Mucosa of gallbladder (tissue), 1 donor: ENCODE measurements around the gene TMEM213. TPM values are rescaled to one million over a fixed set of nuclear protein-coding genes. Genes with fewer than 3 reads are reported as not detected.

Experiments
- DNase-seq: peaks from one replicate; pipeline ENCODE4 v3.0.0-alpha.2; 2020; ENCODE audit warnings: low spot score
- total RNA-seq: library from RNA; stranded (reverse); gene quantifications from one replicate; pipeline ENCODE4 v1.2.1, GENCODE V29; 2021
- donor health status: DM: no; HTN: no; CAD: no.

TMEM213 gene
- total RNA-seq, 1 donor from 2014 or later, result 0.12 TPM

DNA sequence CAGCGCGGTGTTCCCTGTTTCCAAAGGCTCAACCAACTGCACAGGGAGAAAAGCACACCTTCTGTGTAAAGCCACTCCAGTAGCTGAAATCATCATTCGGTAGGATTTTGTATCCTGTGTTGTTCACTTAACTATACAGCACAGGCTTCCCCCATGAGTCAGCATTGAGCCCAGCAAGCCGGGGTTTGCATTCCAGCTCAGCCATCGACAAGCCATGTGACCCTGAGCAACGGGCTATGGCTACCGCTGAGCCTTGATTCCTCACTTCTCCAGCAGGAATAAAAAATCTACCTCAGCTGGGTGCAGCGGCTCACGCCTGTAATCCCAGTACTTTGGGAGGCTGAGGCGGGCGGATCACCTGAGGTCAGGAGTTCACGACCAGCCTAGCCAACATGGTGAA, 44.3 kb downstream of the TMEM213 start:
- DNase-seq, result no peak

DNA sequence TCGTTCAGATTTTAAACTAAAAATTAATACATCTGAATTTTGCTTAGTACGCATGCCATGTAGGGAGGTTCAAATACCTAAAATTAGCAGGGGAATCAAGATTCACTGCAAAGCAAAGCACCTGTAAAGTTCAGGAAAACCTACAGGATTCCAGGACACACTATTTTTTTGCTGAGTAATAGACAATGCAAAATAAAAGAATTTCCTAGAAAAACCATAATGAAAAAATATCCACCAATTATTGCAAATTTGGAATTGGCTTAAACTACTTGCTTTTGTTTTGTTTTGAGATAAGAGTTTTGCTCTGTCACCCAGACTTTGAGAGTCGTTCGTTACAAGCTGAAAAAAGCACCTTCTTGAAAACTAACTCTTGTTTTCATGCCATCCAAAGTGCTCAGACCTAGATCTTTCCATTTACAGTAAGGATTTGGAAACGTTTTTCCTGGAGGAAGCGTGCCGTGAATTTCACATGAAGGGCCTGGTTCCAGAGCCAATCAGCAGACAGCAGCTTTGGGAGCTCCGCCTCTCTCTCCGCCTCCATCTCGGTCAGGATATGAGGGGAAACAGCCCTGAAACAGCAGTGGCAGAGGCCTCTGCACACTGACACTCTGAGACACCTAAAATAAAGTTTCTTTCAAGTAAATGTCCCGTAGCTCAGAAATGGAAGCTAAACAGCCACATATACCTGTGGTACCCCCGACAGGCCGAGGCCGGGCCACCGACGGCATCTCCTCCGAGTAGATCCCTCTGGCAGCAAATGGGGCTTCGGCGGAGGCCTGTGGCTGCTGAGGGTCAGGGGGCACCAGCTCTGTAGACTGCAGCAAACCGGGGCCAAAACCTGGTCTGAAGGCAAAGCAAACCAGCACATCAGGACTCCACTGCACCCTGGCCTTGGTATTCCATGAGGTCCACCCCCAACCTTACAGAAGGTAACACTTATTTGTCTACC, 46.1 kb downstream of the TMEM213 start:
- no peak for DNase-seq

DNA sequence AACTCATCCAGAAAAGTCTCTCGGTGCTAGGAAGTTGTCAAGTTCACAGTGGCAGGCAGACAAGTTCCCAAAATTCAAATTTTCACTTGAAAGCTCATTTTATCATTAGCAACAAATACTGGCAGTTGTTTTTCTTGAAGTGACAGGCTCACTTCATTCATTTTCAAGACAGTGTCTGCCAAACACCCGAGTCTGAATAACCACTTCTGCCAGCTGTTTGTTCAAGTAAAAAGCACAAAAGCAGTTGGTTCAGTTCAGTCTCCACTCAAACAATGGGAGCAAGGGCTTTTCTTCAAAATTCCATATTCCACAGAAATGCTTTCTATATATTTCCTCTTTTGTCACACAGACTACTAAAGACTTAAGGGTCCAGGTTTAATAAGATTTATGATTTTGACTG, 47.9 kb downstream of the TMEM213 start:
- no peak for DNase-seq

GRCh38 chr7:138848056-138848980, 50.5 kb downstream of the TMEM213 start:
- DNase-seq, result no peak

DNA sequence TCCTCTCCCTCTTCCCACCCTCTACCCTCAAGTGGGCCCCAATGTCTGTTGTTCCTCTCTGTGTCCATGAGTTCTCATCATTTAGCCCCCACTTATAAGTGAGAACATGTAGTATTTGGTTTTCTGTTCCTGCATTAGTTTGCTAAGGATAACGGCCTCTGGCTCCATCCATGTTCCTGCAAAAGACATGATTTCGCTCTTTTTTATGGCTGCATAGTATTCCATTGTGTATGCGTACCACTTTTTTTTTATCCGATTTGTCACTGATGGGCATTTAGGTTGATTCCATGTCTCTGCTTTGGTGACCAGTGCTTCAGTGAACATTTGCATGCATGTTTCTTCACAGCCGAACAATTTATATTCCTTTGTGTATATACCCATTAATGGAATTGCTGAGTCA, 51.9 kb downstream of the TMEM213 start:
- no peak for DNase-seq

- no peak for DNase-seq
Observed at GRCh38 chr7:138852469-138852868, 54.7 kb downstream of the TMEM213 start.

DNA sequence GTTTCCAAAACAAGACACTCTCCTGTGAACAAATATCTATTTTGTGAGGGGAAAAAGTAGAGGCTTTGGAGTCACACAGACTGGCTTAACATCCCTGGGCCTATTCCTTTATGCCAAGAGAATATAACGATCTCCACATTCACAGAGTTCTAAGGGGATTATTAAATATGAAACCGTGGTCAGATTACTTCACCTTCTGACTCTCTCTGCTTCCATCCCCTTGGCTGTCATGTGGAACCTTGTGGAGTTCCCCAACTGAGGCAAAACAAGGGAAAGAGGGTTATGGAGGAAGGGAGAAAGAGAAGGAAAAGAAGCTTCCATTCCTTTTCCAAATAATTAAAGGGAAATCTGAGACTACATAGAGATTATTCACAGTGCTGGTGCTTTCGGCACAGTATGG, 55.7 kb downstream of the TMEM213 start:
- DNase-seq, result no peak

GRCh38 chr7:138854115-138854645, 56.4 kb downstream of the TMEM213 start:
- no peak for DNase-seq

- no peak for DNase-seq
Observed at GRCh38 chr7:138857728-138858127, 59.9 kb downstream of the TMEM213 start.

DNA sequence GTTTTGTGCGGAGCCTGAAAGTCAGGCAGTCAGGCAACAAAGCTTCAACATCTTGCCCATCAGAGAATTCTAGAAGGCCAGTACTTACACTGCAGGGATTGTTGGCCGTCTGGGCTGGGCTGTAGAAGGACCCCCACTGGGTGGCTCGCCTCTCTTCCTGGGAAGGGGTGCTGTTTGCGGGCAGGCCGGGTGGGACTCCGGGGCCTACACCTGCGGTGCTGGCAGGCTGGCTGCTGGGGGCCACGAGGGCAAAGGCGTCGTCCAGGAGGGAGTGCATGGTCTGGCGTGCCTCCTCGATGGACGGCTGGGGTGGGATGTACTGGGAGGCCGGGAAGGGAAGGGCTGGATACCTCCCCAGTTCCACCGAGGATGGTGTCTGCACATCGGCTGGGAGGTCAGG, 63.3 kb downstream of the TMEM213 start:
- no peak for DNase-seq

DNA sequence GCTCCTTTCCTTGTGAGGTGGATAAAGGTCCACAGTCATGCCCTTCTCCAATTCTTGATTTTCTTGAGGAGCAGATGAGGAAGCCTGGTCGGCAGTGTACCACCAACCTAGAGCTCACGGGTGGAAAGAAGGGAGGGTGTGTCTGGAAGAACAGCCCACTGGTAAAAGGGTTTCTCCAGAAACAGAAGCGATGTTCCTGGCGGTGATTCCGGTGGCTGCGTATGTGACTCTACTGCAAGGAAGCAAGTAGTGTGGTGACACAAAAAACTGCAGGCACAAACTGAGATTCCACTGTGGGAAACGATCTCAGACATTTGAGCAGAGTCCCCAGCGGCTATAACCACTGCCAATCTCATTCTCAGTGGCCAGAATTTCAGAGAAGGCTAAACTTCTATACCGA, 66.1 kb downstream of the TMEM213 start:
- DNase-seq, result no peak

GRCh38 chr7:138864667-138865066, 66.9 kb downstream of the TMEM213 start:
- no peak for DNase-seq

DNA sequence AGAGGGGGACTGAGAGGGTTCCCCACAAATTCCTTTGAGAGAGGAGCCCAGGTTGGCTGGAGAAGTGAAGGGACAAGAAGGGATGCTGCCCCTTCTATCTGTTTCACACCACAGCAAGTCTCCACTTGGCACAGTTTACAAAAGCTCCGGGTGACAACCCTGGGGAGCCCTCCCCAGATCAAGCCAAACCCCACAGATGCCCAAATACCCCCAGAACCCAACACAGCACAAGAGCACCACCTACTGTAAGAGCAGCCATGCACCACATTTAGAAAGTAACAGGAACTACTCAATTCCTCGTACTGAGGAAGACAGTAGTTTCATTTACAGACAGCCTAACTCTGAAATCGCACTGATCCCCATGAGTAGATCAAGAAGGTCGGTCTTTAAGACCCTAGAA, 68.0 kb downstream of the TMEM213 start:
- no peak for DNase-seq

DNA sequence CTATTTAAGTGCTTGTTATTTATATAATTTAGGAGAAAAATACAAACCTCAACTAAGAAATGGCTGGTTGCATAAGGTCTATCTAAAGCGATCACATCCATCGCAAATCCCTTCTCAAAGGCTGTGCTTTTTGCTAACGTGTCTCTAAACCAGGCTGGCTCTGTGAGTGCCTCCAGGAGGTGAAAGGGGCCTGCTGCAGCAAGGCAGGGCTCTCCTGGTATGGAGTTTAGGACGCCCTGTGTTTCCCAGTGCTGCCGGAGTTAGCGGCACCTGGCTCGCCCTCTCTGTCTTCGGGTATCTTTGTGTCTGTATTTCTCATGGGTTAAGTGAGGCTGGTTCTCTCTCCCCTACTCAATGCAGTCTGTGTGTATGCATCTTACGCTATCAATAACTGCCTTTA, 68.6 kb downstream of the TMEM213 start:
- no peak for DNase-seq

DNA sequence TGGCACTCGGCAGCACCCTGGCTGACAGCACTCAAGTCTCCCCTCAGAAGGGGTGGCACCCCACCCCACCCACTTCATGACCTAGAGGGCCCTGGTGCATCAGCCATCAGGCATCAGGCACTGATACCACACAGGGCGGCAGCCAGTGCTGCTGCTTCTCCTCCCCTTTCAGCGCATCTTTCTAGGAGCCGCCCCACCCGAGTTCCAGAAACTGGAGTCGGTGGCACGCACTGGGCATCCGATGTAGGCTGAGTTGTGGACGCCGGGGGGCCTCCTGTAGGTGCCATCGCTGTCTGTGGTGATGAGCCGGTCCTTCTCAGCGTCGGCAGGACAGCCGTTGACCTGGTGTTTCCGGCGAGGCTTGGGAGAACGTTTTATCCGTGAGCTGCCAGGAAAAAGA, 70.0 kb downstream of the TMEM213 start:
- DNase-seq, result no peak

- DNase-seq, result no peak
Observed at GRCh38 chr7:138868711-138869110, 70.9 kb downstream of the TMEM213 start.

- DNase-seq, result no peak
Observed at GRCh38 chr7:138869353-138869752, 71.6 kb downstream of the TMEM213 start.

- DNase-seq, result no peak
Observed at GRCh38 chr7:138871065-138871813, 73.4 kb downstream of the TMEM213 start.

GRCh38 chr7:138871814-138872090, 74.0 kb downstream of the TMEM213 start:
- no peak for DNase-seq

DNA sequence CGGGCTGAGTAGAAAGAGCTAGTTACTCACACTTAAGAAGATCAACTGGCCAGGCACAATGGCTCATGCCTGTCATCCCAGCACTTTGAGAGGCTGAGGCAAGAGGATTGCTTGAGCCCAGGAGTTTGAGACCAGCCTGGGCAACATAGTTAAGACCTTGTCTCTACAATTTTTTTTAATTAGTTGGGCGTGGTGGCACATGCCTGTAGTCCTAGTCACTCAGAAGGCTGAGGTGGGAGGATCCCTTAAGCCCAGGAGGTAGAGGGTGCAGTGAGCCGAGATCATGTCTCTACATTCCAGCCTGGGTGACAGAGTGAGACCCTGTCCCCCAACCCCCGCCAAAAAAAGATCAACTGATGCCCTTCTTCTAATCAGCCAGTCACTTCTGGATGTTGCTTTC, 74.8 kb downstream of the TMEM213 start:
- no peak for DNase-seq

GRCh38 chr7:138873220-138873892, 75.6 kb downstream of the TMEM213 start:
- no peak for DNase-seq
